AG08395 (cell line): ENCODE data around the gene TMPRSS2.

Source experiments
- DNase-seq: peaks from one replicate; pipeline ENCODE4 v3.0.0; 2012; ENCODE audit warnings: mixed read lengths, low spot score

Gene TMPRSS2

GRCh38 chr21:41449613-41450012, 58.3 kb downstream of the TMPRSS2 start:
- no peak for DNase-seq

DNA sequence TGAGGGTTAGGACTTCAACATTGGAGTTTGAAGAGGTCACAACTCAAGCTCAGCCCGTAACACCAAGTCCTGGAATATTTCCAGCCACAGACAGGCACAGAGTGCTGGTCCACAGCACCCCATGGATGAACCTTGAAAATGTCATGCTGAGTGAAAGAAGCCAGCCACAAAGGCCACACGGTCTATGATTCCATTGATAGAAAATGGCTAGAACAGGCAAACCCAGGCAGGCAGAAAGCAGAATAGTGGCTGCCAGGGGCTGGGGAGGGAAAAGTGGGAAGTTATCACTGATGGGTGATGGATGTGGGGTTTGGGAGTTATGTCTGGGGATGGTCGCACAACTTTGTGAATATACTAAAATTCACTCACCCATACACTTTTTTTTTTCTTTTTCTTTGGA, 60.6 kb downstream of the TMPRSS2 start:
- no peak for DNase-seq

DNA sequence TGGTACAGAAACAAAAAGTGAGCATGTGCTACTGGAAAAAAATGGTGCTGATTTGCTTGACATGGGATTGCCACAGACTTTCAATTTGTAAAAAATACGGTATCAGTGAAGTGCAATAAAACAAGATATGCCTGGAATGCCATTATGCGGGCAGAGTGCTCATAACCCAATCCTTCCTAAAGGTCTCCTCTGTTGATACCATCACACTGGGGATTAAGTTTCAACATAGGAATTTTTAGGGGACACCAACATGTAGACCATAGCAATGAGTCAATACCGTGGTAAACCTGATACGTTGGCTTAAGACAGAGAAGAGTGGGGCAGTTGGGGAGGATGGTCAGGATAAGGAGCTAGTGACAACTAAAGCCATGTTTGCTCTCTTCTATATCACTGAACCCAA, 61.4 kb downstream of the TMPRSS2 start:
- DNase-seq: no peak

- no peak for DNase-seq
Measured at GRCh38 chr21:41445465-41445862, 62.5 kb downstream of the TMPRSS2 start.

DNA sequence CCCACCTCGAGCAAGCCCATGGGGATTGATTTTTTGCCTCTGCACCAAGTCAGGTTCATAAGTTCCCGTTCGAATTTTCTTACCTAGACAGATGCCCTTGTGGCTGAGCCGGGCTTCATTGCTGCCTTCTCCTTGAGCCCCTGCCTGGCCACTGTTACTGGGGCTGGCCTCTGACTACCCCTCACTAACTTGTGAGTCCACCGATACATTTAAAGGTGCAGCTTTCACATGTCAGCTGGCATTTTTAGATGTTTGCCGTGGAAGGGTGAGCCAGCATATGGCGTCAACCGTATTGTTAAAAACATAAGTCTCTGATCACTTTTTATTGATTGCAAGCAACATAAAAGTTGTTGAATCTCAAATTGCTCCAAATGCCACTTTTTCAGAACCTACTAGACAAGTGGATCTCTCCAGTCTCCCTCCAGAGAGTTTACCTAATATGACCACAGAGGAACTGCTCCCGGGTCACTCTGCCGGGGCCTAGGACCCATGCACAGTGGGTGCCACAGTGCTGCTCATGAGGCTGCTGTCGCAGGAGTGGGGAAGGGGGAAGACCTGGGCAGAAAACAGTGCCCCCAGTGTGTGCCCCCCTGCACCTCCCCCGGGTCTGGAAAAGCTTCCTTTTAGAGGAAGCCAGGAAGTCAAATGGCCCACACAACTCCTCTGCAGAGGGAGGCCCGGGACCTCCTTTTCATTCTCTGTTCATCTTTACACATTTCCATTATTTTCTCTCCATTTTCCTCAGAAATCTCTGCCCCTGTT, 63.1 kb downstream of the TMPRSS2 start:
- DNase-seq: no peak

DNA sequence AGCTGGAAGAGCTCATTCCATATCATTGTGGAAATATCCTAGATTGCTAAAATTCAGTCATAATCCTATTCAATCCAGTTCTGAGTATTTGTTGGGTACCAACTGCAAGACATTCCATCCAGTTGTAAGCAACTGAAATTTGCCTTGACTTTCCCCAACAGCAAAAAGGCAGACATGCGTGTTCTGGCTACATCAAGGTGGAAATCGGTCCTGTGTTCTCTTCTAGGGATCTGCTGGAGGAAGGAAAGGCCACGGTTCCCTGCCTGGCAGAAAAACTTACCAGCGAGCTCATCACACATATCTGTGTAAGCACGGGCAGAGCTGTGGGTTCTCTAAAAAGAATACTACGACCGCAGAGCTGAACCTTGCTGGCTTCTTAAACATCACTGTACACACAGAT, 64.4 kb downstream of the TMPRSS2 start:
- DNase-seq: no peak

DNA sequence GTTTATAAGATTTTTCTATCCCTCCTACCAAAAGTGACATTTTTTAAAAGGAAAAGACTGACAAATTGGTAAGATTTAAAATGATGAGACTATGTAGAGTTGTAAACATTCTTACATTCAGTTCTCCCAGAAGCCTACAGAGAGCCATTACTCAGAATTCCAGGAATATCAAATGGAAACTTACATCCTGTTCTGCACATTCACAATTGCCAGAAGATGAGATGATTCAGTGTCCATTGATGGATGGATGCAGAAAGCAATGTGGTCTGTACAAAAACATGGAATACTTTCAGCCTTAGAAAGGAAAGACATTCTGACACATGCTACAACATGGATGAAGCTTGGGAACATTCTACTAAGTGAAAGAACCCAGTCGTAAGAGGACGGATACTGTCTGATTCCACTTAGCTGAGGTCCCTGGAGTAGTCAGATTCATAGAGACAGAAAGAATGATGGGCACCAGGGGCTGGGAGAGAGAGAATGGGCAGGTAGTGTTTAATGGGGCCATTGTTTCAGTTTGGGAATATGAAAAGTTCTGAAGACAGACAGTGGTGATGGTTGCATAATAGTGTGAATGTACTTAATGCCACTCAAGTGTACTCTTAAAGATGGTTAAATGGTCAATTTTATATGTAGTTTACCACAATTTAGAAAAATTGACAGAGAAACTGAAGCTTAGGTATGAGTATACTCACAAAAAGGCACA, 65.3 kb downstream of the TMPRSS2 start:
- no peak for DNase-seq

DNA sequence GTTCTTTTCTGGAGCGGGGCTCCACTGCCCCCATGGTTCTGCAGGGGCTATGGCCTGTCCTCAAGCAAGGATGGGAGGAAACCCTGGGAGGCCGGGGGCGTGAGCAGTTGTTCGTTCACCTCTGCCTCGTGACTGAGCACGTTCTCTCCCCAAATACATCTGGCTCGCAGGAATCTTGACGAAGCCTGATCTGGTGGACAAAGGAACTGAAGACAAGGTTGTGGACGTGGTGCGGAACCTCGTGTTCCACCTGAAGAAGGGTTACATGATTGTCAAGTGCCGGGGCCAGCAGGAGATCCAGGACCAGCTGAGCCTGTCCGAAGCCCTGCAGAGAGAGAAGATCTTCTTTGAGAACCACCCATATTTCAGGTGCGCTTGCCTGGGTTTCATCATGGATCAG, 66.4 kb downstream of the TMPRSS2 start:
- DNase-seq: no peak

- DNase-seq: no peak
Measured at GRCh38 chr21:41439248-41439647, 68.7 kb downstream of the TMPRSS2 start.

GRCh38 chr21:41438425-41439113, 69.4 kb downstream of the TMPRSS2 start:
- DNase-seq: no peak

DNA sequence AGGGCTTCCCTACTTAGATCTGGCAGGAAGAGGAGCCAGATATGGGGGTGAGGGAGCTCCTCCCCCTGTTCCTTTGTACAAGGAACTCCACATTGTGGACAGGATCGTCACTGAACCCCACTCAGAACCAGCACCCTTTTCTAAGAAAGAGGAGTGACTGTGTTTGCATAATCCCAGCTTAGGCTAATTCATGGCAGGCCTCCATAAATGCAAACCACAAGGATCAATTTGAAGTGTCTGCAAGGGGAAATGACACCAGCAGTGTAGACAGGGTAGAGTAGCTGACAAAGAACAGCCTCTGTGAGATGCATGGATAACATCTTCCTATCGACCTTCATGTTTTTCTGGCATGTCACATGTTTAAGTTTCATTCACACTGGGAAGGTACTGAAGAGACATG, 70.2 kb downstream of the TMPRSS2 start:
- DNase-seq: no peak

DNA sequence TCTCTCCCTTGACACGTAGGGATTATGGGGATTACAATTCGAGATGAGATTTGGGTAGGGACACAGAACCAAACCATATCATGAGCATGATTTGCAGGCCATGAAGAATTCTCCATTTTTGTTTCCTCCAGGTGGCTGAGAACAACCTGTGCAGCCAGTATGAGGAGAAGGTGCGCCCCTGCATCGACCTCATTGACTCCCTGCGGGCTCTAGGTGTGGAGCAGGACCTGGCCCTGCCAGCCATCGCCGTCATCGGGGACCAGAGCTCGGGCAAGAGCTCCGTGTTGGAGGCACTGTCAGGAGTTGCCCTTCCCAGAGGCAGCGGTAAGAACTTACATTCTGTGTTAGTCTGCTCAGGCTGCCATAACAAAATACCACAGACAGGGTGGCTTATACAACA, 72.3 kb downstream of the TMPRSS2 start:
- DNase-seq: no peak

DNA sequence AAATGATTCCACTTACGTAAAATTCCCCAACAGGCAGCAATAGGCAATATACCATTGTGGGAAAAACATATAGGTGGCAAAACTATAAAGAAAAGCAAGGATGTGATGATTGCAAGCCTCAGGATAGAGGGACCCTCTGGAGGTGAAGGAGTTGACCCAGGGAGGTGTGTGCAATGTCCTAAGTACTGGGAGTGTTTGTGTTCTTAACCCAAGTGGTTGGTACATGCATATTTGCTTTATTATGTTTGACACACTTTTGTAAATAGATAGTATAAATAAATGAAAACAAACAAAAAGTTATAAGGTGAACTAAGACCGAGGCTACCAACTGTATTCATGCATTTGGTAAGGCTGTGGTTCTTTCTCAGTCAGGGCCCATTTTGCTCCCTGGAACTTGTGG, 74.4 kb downstream of the TMPRSS2 start:
- DNase-seq: no peak

DNA sequence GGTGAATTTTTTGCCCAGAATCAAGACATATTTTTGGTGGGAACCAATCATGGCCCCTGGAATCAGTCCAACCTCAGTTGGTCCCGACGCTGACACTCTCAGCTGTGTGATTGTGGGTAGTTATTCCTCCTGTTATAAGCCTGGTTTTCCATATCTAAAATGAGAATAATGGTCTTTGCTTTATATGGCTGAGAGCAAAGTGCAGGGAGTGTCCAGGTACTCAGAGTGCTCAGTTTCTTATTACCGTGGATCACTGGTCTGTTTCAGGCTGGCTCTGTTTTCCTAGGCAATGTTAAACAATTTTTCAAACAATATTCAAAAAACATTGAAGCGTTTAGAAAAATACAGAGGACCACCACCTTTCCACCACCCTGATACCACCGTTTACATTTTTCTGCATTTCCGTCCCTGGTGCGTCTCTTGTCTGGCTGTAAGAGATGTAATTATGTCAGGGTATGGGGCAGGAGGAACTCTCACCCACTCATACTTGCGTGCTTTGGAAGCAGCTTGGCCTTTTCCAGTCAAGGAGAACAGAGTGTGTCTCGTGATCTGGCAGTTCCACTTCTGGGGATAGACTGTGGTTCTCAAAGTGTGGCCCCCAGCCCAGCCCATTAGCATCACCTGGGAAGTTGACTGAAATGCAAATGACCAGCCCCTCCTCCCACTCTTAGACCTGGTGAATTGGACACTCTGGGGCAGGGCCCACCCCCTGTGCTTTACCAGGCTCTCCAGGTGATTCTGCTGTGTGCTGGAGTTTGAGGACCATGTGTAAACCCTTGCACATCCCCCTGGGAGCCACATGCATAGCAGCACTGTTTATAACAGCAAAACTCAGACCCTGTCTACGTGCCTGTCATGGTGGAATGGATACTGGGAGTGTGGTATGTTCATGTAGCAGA, 75.1 kb downstream of the TMPRSS2 start:
- DNase-seq: no peak

DNA sequence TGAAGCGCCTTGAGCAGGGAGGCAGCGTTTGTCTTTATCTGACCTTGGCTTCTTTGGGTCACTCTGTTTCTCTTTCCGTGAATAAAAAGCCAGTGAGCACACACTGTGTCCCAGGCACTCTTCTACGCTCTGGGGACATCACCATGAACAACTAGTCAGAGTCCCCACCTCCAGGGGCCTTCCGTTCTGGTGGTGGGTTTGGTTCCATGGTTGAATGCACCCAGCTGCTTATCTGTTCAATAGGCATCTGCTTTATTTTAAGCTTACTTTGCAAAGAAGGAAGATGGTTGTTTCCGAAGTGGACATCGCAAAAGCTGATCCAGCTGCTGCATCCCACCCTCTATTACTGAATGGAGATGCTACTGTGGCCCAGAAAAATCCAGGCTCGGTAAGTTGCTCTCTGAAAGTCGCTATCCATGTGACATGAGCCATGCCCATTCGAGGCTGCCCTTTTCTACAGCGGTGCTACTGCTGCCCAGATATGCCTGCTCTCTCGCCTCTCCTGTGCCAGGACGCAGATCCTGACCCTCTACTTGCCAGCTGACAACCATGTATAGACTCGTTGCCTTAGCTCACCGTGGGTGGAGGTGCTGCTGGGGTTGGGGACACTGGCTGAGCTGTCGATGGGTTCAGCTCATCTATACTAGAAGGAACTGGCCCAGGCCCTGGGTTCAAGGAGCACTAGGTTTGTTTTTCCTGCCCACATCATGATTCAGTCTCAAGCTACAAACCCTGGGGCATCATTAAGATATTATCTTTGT, 76.0 kb downstream of the TMPRSS2 start:
- DNase-seq: no peak

- DNase-seq: no peak
Measured at GRCh38 chr21:41429925-41430491, 78.0 kb downstream of the TMPRSS2 start.

DNA sequence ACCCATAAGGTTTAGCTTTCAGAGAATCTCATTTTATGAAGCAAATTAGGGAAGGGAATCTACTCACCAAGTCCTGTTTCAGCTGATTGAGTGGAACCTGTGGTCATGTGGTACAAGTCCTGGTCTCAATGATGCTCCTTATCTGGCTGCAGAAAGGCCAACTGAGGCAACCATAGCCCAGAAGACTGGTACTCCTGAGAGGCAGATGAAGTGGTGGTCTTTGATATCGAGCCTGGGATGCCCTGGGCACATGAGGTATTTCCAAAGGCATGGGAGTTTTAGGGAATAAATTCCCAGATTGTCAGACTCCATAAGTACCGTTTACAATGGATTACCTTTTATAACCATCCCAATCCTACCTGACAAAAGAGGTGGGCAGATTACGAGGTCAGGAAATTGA, 78.7 kb downstream of the TMPRSS2 start:
- DNase-seq: no peak

DNA sequence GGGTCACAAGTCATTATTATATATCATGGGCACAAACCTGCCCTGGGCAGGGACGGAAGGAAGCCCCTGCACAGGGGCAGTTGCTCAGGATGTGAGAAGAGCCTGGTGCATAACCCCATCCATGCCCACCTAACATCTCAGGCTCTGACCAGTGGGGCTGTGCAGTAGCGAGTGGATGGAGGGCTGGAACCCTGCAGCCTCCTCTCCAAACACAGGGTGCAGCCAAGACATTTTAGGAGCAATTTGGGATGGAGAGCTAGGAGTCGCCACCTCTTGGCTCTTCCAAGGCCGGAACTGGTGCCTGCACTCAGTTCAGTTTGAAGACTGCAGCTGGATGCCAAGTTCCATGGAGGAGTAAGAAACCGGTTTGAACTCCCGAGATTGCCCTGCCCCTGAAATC, 79.1 kb downstream of the TMPRSS2 start:
- DNase-seq: no peak

DNA sequence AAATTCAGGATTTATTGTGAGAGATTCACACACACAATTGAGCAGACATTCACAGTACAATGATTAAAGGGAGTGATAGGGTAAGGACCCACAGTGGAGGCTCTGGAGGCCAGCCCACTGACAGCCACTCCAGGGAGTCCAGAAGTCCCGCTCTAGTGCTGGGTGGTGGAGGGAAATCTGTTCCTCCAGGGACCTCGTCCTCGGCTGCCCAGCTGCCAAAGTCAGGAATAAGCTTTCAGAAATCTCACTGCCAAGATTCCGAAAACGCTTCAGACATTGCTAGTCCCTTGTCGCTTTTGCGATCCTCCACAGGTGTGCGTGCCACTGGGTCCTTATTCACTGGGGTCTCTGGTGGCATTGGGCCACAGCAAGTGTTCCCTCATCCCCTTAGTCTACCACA, 79.6 kb downstream of the TMPRSS2 start:
- DNase-seq: no peak

DNA sequence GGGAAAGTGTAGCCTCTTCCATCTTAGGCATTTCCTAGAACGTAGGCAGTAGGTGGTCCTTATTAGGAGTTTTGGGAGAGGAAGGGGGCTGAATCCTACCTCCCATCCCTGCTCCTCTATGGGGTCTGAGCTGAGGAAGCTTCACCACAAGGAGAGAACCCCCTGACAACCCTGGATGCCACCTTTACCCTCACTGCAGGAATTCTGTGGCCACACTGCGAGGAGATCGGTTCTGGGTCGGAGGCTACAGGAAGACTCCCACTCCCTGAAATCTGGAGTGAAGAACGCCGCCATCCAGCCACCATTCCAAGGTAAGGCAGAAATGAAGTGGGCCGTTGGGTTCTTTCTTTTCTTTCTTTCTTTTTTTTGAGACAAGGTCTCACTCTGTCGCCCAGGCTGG, 80.4 kb downstream of the TMPRSS2 start:
- no peak for DNase-seq
